Measurements from ENCODE around the gene NRARP. TPM values are rescaled to one million over a fixed set of nuclear protein-coding genes. Genes with fewer than 3 reads are reported as not detected.
A peak's percentile ranks its signal among the peaks of the same experiment; 100 is the strongest.

NRARP gene
- total and polyA plus RNA-seq, 4 donors: 2.1 to 10.8 (median 5.8) TPM

DNA sequence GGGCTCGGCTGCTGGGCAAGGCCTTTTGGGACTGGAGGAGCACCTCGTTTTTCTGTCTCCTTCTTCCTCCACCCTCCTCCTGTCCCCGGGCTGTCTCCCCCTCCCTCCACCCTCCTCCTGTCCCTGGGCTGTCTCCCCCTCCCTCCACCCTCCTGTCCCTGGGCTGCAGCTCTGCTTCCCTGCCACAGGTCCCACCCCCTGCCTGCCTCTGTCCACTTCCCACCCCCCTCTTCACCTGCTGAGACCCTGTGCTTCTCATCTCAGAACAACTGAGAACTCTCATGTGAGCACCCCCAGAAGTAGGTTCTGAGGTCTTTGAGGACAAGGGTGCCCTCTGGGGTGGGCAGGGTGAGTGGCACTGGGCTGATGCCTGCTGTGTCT is 30.4 kb downstream of the NRARP start:
- no peaks in the 10 kb centered on the region for H3K27me3 ChIP-seq (ENCODE audit: control insufficient read depth in 3 of 3, insufficient read depth in 3 of 3, low read length in 2 of 3)
- H3K27ac ChIP-seq (ENCODE audit: low read depth in 1 of 2, low read length in 1 of 2): no peak overlapping the region
- TF ChIP-seq, protein P1, sequence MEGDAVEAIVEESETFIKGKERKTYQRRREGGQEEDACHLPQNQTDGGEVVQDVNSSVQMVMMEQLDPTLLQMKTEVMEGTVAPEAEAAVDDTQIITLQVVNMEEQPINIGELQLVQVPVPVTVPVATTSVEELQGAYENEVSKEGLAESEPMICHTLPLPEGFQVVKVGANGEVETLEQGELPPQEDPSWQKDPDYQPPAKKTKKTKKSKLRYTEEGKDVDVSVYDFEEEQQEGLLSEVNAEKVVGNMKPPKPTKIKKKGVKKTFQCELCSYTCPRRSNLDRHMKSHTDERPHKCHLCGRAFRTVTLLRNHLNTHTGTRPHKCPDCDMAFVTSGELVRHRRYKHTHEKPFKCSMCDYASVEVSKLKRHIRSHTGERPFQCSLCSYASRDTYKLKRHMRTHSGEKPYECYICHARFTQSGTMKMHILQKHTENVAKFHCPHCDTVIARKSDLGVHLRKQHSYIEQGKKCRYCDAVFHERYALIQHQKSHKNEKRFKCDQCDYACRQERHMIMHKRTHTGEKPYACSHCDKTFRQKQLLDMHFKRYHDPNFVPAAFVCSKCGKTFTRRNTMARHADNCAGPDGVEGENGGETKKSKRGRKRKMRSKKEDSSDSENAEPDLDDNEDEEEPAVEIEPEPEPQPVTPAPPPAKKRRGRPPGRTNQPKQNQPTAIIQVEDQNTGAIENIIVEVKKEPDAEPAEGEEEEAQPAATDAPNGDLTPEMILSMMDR (IDR thresholded peaks at IDR 0.05; ENCODE audit: control extremely low read depth, extremely low read depth): no peak
- H3K36me3 ChIP-seq (ENCODE audit: control insufficient read depth in 4 of 4, insufficient read depth in 4 of 4, low read length in 4 of 4): peaks cover 5 to 25% (median 12%) of the 10 kb centered on the region in 4 donors
- H3K4me1 ChIP-seq (ENCODE audit: control insufficient read depth in 5 of 5, insufficient read depth in 5 of 5, low read length in 5 of 5): peaks cover 3 to 32% (median 8%) of the 10 kb centered on the region in 5 donors
- DNase-seq: no peak
- 13 to 32% methylated on average over 3 of the region's 3 CpGs for WGBS, 2 donors
- no peak overlapping the region for H3K4me3 ChIP-seq
- H3K9me3 ChIP-seq (ENCODE audit: control insufficient read depth in 4 of 4, insufficient read depth in 3 of 4, low read length in 3 of 4): no peaks in the 10 kb centered on the region
- H3K9ac ChIP-seq (ENCODE audit: insufficient read depth in 1 of 2, low read length in 2 of 2): no peak overlapping the region
- no peak for ATAC-seq (ENCODE audit: insufficient read depth, low FRiP score)

DNA sequence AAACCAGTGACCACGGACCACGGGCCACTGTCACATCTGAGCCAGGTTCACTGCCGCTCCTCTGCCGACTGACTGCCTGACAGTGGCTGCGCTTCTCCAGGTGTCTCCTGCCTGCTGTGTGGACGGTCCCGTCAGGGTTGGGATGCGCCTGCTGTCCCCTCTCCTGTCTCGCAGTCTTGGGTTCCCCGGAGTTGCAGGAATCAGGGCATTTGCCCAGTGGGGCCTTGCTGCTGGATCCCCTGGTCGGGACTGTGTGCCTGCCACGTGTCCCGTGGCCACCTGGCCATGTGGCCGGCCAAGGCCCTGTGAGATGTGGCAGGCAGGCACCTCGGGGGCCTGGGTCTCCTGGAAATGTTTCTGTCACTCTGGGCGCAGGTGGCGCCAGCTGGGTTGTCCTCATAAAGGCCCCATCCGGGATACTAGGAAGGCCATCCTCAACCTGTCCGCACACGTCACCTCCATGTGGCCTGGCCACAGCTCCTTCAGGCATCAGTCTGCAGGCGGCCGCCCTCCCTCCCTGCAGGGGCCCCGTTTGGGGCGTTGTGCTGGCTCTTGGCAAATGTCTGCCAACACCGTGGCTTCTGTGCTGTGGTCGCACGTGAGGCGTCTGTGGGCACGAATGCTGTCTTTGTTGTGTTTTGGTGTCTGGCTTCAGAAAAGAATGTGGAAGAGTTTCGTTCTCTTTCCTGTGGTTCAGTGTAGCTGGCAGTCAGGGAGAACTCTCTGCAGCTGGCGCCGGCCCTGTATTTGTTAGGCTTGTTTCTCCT is 31.0 kb downstream of the NRARP start:
- H3K9me3 ChIP-seq (ENCODE audit: control insufficient read depth in 4 of 4, insufficient read depth in 3 of 4, low read length in 3 of 4): no peaks in the 10 kb centered on the region
- 70 to 78% methylated on average over 32 of the region's 32 CpGs for WGBS, 2 donors
- no peak for DNase-seq
- peaks cover 6 to 30% (median 13%) of the 10 kb centered on the region in 4 donors for H3K36me3 ChIP-seq (ENCODE audit: control insufficient read depth in 4 of 4, insufficient read depth in 4 of 4, low read length in 4 of 4)
- TF ChIP-seq, protein P1 (IDR thresholded peaks at IDR 0.05; ENCODE audit: control extremely low read depth, extremely low read depth): no peak
- no peaks in the 10 kb centered on the region for H3K27me3 ChIP-seq (ENCODE audit: control insufficient read depth in 3 of 3, insufficient read depth in 3 of 3, low read length in 2 of 3)
- H3K4me3 ChIP-seq: no peak overlapping the region
- ATAC-seq (ENCODE audit: insufficient read depth, low FRiP score): no peak
- no peak overlapping the region for H3K27ac ChIP-seq (ENCODE audit: low read depth in 1 of 2, low read length in 1 of 2)
- H3K9ac ChIP-seq (ENCODE audit: insufficient read depth in 1 of 2, low read length in 2 of 2): no peak overlapping the region
- H3K4me1 ChIP-seq (ENCODE audit: control insufficient read depth in 5 of 5, insufficient read depth in 5 of 5, low read length in 5 of 5): peaks cover 3 to 27% (median 4%) of the 10 kb centered on the region in 5 donors

DNA sequence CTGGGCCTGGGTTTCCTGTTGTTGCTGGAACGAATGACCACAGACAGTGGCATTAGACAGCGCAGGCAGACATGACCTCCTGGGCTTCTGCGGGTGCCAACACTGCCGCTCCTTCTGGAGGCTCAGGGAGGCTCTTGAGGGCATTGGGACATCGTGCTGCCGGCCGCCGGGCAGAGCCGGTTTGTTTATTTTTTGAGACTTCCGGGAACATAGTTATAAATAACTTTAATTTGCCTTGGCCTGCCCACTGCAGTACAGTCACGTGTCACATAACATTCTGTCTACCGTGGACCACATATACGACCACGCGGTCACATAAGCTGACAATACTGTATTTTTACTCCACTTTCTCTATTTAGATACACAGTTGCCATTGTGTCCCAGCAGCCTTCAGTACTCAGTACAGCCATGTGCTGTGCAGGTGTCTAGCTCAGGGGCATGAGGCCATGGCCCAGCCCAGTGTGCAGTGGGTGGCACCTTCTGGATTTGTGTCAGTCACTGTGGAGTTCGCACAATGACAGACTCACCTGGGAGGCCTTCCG is 32.8 kb downstream of the NRARP start:
- Histone ChIP-seq H3K27ac (ENCODE audit: low read depth in 1 of 2, low read length in 1 of 2) (peak overlapping the region; percentile 64 to 94), H3K36me3 (ENCODE audit: control insufficient read depth in 4 of 4, insufficient read depth in 4 of 4, low read length in 4 of 4) (peaks cover 11 to 41% (median 15%) of the 10 kb centered on the region in 4 donors), H3K4me3 (no peak overlapping the region), H3K9ac (ENCODE audit: insufficient read depth in 1 of 2, low read length in 2 of 2) (no peak overlapping the region), H3K9me3 (ENCODE audit: control insufficient read depth in 4 of 4, insufficient read depth in 3 of 4, low read length in 3 of 4) (no peaks in the 10 kb centered on the region), H3K4me1 (ENCODE audit: control insufficient read depth in 5 of 5, insufficient read depth in 5 of 5, low read length in 5 of 5) (peaks cover under 1 to 20% (median 4%) of the 10 kb centered on the region in 5 donors), H3K27me3 (ENCODE audit: control insufficient read depth in 3 of 3, insufficient read depth in 3 of 3, low read length in 2 of 3) (no peaks in the 10 kb centered on the region)
- TF ChIP-seq, protein P1 (IDR thresholded peaks at IDR 0.05; ENCODE audit: control extremely low read depth, extremely low read depth): no peak
- WGBS, 2 donors: 27 to 61% methylated on average over 17 of the region's 17 CpGs
- peak; percentile 47 for ATAC-seq (ENCODE audit: insufficient read depth, low FRiP score)
- DNase-seq: peak; percentile 28 to 57 (median 47)
